GDM1 (cell line): ENCODE measurements around the gene IL9R.
"Not testable (repeated sequence)": the region's sequence is repeated elsewhere in the genome, so short reads cannot be mapped to it uniquely, and the experiment has no call there.

Source experiments
- DNase-seq: peaks from one replicate; lab custom pipeline; 2025; lab: John Stamatoyannopoulos, UW

IL9R gene

DNA sequence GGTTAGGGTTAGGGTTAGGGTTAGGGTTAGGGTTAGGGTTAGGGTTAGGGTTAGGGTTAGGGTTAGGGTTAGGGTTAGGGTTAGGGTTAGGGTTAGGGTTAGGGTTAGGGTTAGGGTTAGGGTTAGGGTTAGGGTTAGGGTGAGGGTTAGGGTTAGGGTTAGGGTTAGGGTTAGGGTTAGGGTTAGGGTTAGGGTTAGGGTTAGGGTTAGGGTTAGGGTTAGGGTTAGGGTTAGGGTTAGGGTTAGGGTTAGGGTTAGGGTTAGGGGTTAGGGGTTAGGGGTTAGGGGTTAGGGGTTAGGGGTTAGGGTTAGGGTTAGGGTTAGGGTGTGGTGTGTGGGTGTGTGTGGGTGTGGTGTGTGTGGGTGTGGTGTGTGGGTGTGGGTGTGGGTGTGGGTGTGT lies 33.0 kb downstream of the IL9R start:
- not testable (repeated sequence) for DNase-seq
